ENCODE measurements around the gene OPTC.

Gene OPTC

DNA sequence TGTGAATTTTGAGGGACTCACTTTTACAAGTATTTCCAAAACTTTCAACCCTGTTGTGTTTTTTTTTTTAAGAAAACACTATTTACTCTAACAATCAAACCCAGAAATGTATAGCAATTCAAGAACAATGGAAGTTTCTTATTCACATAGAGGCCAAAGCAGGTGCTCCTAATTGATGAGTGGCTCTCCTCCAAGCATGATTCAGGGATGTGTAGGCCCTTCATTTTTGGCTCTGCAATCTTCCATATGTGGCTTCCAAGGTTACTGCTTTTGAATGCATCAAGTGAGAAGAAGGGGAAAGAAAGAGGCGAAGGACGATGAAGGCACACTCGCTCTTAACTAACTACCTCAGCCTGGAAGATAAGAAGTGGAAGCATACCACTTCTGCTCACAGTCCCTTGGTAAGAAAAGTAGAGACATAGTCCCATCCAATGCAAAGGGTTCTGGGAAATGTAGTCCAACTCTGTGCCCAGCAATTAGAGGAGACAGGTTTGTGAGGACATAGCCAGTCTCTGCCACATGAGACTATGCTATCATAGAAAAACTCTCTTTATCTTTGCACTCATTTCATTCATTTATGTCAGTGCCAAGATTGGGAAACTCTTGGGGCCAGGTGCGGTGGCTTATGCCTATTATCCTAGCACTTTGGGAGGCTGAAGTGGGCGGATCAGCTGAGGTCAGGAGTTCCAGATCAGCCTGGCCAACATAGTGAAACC is 46.0 kb downstream of the OPTC start:
- DNase-seq: no peak

DNA sequence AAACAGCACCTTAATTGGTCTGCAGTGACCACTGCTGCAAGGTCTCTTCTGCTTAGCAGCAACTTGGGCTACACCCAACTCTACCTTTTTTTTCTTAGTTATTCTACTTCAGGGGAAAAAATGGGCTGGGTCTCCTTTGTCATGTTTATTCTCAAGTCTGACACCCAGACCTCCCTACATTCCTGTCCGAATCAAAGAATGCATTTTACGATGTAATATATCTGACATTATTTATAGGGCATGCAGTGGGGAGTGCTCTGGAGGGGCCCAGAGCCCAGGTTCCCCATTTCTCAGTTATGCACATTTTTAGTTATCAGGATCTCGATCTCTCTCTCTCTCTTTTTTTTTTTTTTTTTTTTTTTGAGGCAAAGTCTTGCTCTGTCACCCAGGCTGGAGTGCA is 50.5 kb downstream of the OPTC start:
- no peak for DNase-seq

DNA sequence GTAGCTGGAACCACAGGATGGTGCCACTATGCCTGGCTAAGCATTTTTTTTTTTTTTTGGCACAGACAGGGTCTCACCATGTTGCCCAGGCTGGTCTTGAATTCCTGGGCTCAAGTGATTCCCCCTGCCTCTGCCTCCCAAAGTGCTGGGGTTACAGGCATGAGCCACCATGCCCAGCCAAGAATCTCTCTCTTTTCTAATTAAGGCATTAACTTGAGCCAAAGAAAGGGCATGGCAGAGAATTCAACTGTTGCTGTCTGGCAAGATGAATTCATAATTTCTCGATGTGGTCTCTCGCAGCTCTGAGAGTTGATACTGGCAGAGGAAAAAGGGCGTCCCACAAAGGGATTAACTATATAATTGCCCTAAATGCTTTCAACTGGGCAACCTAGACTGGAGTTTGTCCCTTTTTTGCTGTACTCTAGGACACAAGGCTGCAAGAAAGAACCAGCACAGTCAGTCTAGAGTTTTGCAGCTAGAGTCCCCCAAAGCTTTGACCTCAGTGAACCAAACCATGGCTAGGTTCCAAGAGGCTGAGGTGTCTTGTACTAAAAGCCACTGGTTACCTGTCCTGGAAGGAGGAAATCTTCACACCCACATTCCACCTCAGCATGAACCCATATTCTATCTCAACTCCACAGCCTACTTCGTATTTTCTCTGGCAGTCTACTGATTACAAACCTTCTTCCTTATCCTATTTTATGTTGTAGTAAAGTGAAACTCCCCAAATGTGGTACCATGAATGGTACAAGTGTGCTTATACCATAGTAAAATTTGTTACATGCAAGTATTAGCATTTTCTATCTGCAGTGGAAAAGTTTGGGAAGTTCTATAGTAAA is 51.2 kb downstream of the OPTC start:
- no peak for DNase-seq

DNA sequence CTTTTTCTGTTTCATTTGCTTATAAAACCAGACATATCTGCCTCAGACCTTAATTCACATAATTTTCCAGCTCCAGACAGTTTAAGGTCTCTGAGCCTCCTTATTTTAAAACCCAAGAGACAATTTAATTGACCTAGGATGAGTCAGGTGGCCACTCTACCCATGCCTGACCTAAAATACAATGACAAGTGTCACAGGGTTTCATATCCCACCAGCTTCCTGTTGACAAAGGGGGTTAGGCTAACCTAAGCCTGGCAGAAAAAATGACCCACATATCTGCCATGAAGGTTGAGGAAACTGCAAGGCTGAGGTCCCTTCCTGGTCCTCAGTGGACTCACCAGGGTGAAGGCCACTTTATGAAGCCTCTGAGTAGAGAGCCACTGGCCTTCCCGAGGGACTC is 52.3 kb downstream of the OPTC start:
- DNase-seq: no peak

DNA sequence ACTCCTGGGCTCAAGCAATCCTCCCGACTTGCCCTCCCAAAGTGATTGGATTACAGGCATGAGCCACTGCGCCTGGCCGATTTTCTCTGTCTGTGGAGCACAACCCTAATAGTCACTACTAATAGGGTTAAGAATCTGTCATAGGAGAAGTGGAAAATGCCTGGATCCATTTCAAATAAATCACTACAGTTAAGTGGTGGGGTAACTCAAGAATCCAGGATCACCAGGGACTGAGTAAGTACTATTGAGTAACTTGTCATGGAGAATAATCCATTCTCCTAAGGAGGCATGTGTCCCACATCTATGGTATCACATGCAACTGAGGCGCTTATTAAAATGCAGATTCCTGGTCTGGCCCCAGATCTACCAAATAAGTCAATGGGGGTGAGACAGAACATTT is 53.2 kb downstream of the OPTC start:
- DNase-seq: no peak

DNA sequence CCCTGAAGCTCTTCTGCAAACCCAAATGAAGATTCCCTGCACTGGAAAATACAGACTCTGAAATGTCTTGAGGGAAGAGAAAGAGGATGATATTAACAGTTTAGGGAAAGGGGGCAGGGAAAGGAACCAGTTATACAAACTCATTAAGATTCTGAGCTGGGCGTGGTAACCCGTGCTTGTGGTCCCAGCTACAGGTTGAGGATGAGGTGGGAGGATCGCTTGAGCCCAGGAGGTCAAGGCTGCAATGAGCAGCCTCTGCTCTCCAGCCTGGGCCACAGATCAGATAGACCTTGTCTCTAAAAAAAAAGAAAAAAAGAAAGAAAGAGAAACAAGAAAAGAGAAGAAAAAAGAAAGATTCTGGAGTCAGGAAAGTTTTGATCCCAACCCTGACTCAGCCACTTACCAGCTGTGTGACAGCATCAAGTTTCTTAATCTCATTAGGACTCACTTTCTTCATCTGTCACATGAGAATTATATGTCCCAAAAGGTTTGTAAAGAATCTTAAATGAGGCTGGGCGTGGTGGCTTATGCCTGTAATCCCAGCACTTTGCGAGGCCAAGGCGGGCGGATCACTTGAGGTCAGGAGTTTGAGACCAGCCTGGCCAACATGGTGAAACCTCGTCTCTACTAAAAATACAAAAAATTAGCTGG is 53.9 kb downstream of the OPTC start:
- no peak for DNase-seq

DNA sequence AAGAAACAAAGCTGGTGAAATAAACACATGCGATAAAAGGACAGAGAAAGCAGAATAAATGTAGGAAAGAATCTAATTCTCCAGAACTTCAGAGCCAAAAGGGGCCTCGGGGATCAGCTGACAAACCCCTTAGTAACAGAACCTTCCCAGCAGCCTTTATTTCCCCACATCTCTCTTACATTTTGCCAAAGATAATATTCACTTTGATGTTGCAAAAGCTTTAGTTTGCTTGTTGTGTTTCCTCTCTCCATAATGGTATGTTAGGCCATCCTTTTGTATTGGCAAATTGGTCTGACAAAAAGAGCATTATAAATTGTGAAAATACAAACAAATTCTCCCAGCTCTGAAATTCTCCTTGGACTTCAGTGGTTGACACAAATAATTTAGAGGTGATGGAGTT is 54.9 kb downstream of the OPTC start:
- no peak for DNase-seq

DNA sequence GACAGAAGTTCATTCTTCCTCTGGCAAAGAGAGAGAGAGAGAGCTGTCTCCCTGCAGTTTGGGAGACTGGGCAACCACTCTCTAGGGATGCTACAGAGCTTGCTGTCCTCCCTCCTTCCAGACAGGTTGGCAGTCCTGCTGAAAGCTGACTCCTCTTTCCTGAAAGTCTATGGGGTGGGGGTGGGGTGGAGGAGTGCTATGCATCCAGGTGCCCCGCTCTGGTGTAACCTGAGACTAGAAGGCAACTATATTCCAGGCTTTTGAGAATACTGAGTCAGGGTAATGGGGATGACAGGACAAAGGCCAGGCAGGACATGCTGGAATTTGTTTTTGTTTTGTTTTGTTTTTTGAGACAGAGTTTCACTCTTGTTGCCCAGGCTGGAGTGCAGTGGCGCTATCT is 55.4 kb downstream of the OPTC start:
- no peak for DNase-seq

DNA sequence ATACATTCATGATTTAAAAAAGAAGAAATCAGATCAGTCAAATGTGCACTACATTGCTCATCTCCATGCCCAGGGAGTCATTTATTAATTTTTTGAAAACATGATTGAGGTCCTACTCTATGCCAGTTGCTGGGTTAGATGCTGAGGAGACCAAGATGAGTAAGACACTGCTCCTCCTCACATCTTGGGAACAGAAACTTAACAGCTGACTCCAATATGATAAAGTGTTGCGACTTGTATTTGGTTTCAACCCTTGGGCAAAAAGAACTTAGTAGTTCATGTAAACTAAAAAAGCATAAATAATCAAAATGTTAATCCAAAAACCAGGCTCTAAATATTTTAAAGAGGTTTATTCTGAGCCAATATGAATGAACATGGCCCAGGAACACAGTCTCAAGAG is 56.9 kb downstream of the OPTC start:
- no peak for DNase-seq

DNA sequence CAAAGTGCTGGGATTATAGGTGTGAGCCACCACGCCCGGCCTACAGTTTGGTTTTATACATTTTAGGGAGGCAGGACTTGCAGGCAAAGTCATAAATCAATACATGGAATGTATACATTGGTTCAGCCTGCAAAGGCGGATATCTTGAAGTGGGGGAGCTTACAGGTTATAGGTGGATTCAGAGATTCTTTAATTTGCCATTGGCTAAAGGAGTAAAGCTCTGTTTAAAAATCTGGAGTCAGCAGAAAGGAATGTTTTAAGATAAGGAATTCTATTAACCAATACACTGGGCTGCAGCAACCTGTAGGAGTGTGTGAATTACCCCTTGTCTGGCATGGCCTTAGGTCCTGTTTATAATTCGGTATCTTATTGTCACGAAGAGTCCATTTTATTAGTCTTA is 57.6 kb downstream of the OPTC start:
- no peak for DNase-seq

DNA sequence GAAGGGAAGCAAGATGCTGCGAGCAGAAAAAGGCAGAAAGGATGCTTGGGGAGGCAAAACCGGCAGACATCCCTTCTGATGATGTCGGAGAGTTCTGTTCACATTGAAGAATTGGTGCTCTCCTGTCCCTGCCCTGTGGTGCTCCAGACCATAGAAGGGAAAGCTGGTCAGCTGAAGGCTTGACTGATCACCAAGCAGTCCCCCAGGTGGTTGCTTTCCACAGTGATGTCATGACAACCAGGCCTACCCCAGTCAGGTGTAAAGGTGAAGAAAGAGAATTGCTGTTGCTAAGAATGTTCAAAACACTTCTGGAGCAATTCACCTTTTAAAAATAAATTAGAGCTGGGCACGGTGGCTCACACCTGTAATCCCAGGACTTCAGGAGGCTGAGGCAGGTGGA is 59.5 kb downstream of the OPTC start:
- no peak for DNase-seq

DNA sequence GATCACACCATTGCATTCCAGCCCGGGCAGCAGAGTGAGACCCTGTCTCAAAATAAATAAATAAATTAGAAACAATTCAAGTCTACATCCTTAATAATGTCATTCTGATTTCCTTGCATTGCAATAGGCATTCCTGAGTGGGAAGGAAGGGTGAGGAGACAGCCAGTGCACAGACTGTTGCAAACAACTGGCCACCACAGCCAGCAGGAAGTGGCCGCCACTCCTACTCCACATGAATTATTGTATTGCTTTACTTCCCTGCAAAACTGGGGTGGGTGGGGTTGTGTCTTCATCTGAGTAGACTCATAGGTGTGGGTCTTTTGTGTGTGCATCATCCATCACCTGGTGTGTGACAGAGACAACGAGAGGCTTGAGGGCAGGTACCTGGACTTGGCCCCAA is 60.1 kb downstream of the OPTC start:
- no peak for DNase-seq

DNA sequence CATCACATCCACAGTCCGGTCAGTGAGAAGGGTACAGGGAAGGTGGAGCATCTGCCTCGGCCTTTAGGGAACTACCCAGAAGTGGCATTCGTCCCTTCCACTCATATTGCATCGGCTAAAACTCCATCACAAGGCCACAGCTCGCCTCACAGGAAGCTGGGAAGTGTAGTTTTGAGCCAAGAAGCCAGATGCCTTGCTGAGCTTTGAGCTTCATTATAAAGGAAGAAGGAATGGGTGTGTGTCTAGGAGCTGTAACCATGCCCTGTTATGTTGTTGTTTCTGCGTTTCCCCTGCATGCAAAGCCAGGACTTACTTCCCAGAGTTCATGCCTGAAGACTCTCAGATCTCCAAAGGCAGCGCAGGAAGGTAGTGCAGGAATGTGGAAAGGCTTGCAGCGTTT is 61.1 kb downstream of the OPTC start:
- DNase-seq: no peak

DNA sequence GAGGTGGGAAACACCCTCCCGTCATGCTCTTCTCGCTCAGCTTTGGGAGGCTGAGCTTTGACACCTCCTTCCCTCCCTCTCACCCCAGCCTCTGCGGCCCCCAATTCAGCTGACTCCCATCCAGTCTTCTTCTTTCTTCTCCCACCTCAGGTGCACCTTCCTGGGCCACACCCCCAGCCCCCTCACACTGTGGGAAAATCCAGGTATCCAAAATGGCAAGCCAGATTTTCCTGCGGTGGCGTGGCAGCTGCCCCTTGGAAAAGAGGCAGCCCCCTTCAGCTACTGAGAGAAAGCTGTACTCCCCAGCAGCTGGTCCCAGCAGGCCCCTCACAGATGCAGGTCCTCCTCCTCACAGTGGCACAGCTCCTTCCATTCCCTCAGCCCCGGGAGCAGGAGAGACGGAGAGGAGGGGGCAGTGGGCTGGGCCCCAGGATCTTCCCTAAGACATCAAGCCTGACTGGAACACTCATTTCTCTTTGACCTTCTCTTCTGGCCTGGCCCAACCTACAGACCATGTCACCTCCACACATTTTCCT is 61.6 kb downstream of the OPTC start:
- DNase-seq: no peak

DNA sequence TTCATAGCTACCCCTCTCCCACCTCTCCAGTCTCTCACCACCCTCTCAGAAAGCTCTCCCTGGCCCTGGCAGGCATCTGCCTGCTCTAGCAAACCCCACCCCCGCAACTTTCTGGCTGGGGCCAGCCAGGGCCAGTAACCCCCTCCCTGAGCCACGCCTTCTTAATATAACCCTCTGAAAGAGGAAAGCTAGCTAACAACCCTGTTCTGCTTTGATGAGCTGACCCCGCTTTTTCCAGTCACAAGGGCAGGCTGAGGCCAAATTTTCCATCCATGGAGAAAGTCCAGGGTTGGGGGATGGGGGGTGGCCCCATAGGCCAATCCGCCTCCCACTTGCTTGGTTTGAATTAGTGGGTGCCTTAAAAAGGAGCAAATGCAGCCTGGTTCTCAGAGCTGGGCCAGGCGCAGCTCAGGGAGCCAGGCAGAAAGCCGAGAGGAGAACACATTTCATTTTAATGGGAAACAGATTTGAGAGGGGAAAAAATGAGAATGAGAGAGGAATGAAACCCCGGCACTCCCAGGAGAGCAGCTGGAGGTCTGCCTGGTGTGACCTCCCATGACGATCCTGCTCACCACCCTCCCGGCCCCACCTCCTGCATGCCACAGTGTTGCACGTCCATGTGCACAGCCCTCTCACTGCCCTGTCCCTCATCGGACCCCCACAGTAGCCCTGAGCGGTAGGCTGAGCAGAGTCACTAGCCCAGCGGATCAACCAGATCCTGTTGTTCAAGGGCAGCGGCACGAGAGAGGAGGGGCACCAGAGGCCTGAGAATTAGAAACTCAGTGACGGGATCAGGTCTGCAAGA is 62.3 kb downstream of the OPTC start:
- DNase-seq: no peak

DNA sequence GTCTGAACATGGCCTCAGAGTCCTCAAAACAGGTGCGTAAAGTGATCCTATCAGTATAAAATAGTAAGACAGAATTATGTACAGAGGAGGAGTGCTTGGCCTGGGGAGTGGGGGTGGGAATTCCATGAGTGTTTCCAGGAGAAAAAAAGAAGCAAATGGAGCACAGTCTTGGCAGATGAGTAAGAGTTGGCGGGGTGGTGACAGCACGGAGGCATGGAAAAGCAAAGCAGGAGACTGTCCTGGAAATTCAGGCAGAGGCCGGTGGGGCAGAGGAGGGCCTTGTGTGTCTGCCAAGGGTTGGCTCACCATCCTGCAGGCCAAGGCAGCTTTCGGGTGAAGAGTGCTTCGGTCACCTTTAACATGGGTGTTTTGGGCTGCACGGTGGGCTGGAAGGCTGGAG is 63.4 kb downstream of the OPTC start:
- no peak for DNase-seq

DNA sequence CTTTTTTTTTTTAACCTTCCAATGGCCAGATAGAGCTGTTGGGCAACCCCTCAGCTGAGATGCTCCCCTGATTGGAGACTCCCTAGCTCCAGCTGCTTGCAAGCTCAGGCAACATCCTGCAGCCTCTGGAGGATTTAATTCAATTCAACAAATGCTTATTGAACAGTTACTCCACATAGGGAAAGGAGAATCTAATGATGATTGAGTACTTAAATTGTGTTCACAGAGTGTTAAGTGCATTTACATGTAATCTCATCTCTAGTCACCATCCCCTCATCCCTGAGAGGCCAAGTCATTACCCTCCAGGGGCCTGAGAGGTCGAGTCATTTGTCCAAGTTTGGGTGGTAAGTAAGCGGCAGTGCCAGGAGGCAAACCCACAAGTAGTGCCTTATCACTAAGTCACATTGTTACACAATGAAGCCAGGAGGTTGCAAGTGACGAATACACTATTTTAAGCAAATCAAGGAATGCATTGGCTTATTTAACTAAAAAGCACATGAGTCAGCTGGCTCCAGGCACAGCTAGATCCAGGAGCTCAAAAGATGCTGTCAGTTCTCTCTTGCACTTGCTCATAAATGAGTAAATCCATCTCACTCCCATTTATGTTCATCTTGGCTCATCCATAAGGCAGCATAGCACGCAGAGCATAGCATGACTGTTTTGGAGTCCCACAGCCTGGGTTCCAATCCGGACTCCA is 64.3 kb downstream of the OPTC start:
- DNase-seq: no peak

All from activated CD4-positive, alpha-beta T cell treated with anti-CD3 and anti-CD28 coated beads for 4 hours (primary cell).